HUDEP-2 (cell line): Measurements from ENCODE around the gene MCM7.
A peak's percentile ranks its signal among the peaks of the same experiment; 100 is the strongest.
"Not testable (repeated sequence)": the region's sequence is repeated elsewhere in the genome, so short reads cannot be mapped to it uniquely, and the experiment has no call there.

ENCODE experiments used
- DNase-seq, 76 experiments: peaks; one replicate each; lab custom pipeline; 2025; ENCODE audit not compliant: unreplicated experiment in 76 of 76; lab: John Stamatoyannopoulos, UW

Gene MCM7

GRCh38 chr7:100101016-100101862 lies at the start of gene MCM7, which contains the start of gene AP4M1:
MCM7 (minus strand) TSS chr7:100101397; CDS start chr7:100101294, 103 bp downstream.
AP4M1 (plus strand) TSS chr7:100101643; CDS start chr7:100101715, 72 bp downstream.
- DNase-seq = peak; percentile 25 to 99 (median 96)

DNA sequence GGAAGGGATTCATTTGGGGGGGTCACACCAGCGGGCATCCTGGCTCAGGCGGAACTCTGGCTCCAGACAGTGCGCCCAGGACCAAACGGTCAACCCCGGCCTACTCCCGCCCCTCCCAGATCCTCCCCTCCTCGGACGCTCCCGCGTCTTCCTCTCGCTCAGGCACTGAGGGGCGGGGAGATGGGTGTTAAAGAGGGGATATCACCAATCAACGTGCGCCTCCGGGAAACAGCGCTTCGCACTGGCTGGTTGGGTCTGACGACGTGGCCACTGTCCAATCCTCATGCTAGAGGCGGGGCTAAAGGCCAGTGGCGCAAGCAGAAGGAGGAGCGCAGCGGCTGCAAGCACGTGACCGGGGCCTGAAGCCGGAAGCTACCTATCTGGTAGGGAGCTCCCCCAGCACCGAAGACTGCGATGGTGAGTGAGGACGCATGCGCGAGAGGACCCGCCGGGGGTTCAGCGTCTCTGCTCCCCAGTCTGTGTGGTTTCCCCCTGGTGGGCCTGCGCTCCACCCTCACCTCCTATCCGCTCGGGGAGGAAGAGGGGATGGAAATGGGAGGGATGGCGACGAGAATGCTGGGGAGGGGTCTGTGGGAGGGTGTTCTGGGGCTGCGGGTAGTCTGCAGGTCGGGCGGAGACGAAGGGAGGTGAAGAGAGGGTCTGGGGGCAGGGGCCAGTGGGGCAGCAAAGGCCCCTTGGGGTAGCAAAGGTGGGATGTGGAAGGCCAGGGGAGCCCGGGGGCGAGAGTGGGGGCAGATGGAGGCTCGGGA lies 47.5 kb upstream of the MCM7 start, which contains the start of gene LAMTOR4:
LAMTOR4 (plus strand) TSS at position 360 of the 770 bp plus-strand sequence; CDS start at position 415, 55 bp downstream.
- peak in 75 of 76 experiments; percentile 57 to 99 (median 97) for DNase-seq

- no peak for DNase-seq
Observed at GRCh38 chr7:100148225-100148558, 47.0 kb upstream of the MCM7 start.

DNA sequence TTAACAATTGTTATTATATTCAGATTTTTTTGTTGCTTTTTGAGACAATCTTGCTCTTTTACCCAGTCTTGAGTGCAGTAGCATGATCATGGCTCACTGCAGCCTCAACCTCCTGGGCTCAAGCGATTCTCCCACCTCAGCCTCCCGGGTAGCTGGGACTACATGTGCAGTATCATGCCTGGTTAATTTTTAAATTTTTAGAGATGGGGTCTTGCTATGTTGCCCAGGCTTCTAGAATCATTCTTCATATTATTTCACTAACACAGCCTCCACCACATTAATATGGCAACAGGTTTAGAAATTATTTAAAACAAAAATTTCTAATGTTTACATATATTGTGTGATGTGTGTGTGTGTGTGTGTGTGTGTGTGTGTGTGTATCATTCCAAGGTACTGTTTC lies 46.1 kb upstream of the MCM7 start:
- DNase-seq = no peak

DNA sequence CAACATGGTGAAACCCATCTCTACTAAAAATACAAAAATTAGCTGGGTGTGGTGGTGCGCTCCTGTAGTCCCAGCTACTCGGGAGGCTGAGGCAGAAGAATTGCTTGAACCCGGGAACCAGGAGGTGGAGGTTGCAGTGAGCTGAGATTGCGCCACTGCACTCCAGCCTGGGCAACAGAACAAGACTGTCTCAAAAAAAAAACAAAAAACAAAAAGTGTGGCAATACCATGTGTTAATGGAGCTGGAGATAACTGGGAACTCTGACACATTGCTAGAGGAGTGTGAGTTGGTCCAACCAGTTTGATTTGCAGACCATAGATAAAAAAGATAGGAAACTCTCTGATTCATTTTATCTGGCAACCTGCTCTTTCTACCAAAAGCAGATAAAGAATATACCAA lies 45.2 kb upstream of the MCM7 start:
- peak in 23 of 76 experiments; percentile 17 to 71 (median 39) for DNase-seq

GRCh38 chr7:100142461-100142860 lies 41.3 kb upstream of the MCM7 start:
- no peak for DNase-seq

- no peak for DNase-seq
Observed at GRCh38 chr7:100141555-100141949, 40.4 kb upstream of the MCM7 start.

DNA sequence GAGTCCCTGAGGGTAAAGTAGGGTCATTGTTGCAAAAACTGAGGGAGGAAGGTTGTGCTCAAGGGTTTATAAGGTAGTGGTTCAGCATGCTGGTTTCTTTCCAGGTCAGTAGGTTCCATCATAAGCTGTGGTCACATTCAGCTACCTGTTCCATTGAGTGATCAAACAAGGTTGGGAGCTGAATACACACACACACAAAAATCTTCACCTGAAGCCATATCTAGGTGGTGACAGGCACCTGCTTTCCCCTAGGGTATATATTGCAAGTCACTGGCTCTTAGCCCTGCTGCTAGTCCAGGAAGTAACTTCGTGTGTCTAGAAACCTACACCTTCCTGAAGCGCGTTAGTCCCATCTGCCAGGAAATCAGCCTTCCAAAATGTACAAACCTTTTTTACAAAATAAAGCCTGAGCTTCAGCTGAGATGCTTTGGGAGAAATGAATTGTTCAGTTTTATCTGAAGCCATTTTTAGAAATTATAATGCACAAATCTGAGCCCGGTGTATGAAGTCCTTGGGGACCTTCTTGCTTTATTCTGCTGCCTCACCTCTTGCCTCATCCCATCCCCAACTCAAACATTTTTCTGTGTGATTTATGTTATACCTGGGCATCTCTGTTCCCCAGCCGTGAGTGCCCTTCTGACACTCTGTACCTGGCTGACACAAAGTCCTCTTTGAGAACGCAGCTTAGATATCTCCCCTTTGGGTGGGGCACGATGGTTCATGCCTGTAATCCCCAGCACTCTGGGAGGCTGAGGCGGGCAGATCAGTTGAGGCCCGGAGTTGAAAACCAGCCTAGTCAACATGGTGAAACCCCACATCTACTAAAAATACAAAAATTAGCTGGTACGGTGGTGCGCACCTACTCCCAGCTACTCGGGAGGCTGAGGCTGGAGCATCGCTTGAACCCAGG lies 36.9 kb upstream of the MCM7 start:
- no peak for DNase-seq

DNA sequence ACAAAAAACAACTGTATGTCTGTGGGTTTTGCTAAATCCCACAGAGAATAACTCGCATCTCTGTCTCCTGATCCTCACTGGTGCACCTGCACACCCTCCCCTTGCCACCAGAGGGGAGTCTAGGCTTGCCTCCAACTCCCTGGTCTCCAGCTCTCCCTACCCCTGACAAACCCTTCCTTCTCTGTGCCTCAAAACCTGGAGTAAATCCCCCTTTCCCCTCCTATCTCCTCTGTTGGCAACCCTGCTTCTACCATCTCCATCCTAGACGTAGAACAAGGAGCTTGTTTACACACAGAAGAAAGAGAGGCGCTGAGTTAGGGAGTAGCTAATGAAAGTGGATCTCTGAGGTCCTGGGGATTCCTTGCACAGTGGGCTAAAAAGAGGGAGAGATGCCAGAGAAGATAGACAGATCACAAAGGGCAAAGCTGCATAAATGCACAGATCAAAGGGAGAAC lies 31.5 kb upstream of the MCM7 start:
- peak in 57 of 76 experiments; percentile 7 to 68 (median 41) for DNase-seq

GRCh38 chr7:100132126-100132525 lies 30.9 kb upstream of the MCM7 start:
- DNase-seq = no peak

DNA sequence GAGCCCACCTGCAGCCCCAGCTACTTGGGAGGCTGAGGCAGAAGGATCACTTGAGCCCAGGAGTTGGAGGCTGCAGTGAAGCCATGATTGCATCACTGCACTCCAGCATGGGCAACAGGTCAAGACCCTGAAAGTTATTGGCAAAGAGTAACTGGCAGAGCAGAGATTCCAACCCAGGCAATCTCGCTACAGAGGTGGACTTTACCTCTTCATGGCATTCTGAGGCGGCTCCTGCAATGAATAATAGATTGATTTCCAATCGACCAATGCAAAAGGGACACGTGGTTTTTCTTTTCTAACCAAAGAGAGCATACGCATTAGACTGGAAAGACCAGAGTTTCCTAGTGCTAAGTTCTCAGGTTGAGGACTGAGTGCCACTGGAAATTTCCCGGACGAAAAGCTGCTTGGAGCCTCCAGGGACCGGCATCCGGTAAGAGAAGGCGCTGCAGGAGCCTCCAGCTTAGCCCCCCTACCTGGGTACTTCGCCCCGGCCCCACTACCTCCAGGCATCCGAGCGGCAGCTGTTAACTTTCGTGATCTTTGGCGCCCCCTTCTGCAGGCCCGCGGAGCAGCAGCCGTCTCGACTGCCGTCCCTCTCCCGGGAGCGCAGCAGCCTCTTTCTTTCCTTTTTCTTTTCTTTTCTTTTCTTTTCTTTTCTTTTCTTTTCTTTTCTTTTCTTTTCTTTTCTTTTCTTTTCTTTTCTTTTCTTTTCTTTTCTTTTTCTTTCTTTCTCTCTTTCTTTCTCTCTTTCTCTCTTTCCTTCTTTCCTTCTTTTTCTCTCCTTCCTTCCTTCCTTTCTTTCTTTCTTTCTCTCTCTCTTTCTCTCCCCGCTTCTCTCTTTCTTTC lies 29.6 kb upstream of the MCM7 start:
- DNase-seq = peak in 59 of 76 experiments; percentile 12 to 85 (median 55)

DNA sequence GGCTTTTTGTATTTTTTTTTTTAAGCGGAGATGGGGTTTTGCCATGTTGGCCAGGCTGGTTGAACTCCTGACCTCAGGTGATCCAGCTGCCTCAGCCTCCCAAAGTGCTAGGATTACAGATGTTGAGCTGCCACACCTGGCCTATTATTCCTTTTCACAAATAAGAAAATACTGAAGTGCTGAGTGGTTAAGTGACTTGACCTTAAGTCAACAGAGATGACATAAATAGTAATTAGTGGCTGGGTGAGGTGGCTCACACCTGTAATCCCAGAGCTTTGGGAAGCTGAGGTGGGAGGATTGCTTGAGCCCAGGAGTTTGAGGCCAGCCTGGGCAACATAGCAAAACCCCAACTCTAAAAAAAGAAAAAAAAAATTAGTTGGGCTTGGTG lies 29.0 kb upstream of the MCM7 start:
- not testable (repeated sequence) for DNase-seq

DNA sequence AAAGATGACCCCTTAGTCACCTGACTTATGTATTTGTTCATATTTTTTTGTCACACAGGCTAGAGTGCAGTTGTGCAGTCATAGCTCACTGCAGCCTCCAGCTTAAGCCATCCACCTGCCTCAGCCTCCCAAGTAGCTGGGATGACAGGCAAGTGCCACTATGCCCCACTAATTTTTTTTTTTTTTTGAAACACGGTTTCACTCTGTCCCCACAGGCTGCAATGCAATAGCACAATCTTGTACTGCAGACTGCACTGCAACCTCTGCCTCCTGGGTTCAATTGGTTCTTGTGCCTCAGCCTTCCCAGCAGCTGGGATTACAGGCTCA lies 27.4 kb upstream of the MCM7 start:
- no peak for DNase-seq

DNA sequence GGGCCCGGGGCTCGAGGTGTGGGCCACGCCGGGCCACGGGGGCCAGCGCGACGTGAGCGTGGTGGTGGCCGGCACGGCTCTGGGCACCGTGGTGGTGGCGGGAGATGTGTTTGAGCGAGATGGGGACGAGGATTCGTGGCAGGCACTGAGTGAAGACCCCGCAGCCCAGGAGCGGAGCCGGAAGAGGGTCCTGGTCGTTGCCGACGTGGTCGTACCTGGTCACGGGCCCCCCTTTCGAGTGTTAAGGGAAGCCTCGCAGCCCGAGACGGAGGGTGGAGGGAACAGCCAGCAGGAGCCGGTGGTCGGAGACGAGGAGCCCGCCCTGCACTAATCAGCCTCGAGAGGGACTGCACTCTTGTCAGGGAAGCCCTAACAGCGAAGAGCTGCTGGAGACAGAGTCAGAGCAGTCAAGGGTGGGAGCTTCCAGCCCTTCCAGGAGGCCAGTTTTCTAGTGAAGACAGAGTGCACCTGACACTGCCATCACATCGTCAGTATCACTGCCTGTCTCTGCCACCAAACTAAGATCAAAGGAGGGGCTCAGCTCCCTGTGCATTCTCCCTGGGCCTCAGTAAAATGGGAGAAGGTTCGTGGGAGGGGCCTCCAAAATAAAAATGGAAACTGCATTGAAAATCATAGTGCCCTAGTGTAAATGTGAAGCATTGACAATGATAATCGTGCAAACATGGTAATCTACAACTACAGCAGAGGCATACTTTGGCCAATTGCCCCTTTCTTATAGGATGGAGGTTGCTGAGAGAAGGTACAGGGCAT lies 26.9 kb upstream of the MCM7 start:
- DNase-seq = peak in 25 of 76 experiments; percentile 4 to 52 (median 21)

- DNase-seq = peak in 74 of 76 experiments; percentile 33 to 93 (median 82)
Observed at GRCh38 chr7:100126931-100127865, 26.0 kb upstream of the MCM7 start, which contains the start of gene MBLAC1. MBLAC1 (plus strand) TSS chr7:100126967; CDS start chr7:100127396, 429 bp downstream.

- peak in 12 of 76 experiments; percentile 42 to 69 (median 56) for DNase-seq
Observed at GRCh38 chr7:100126239-100126930, 25.2 kb upstream of the MCM7 start.
